H1 (cell line): ENCODE data around the gene CNIH3. TPM values are rescaled to one million over a fixed set of nuclear protein-coding genes. Genes with fewer than 3 reads are reported as not detected.

Experiments used
- CTCF ChIA-PET: fragments of 300-600 bp; sonication (Branson Sonifier 250); formaldehyde crosslinking; loops from one replicate; lab custom pipeline; 2021; ENCODE audit not compliant: partially characterized antibody; lab: Charles Lee
- POLR2A ChIA-PET: fragments of 300-600 bp; sonication (Branson Sonifier 250); formaldehyde crosslinking; loops from one replicate; lab custom pipeline; 2021; ENCODE audit warnings: inconsistent platforms; ENCODE audit not compliant: partially characterized antibody; lab: Charles Lee
- DNase-seq, 2 experiments: peaks; one replicate each; pipeline versions ENCODE4 v3.0.0 to v3.0.0-alpha.2; 2010 to 2022; ENCODE audit warnings: low spot score in 2 of 2, low read depth in 1 of 2, mixed read lengths in 1 of 2
- FAIRE-seq: peaks from 2 replicates; lab custom pipeline; 2011; peaks lifted over from hg19 to GRCh38; lab: Jason Lieb, UNC
- H2AFZ ChIP-seq: 2 replicates; pipeline ENCODE4 v1.8.1; 2012; ENCODE audit warnings: low read length, inconsistent platforms
- H2AK5ac ChIP-seq: 2 replicates; pipeline ENCODE4 v1.6.1; 2013; ENCODE audit warnings: low read depth, low read length
- H2BK120ac ChIP-seq: replicated peaks from 2 replicates; pipeline ENCODE3; 2013; ENCODE audit warnings: low read depth, low read length, inconsistent platforms
- H2BK12ac ChIP-seq: 2 replicates; pipeline ENCODE4 v1.6.1; 2013; ENCODE audit warnings: low read depth, low read length
- H2BK15ac ChIP-seq: 2 replicates; pipeline ENCODE4 v1.6.1; 2013; ENCODE audit warnings: low read length
- H2BK20ac ChIP-seq: 2 replicates; pipeline ENCODE4 v1.6.1; 2013; ENCODE audit warnings: low read length
- H2BK5ac ChIP-seq: 2 replicates; pipeline ENCODE4 v1.6.1; 2013; ENCODE audit warnings: low read depth, low read length
- H3K14ac ChIP-seq: 2 replicates; pipeline ENCODE4 v1.6.1; 2013; ENCODE audit warnings: inconsistent platforms; ENCODE audit not compliant: insufficient read length
- H3K18ac ChIP-seq: 2 replicates; pipeline ENCODE4 v1.6.1; 2013; ENCODE audit warnings: low read length; ENCODE audit errors: extremely low read depth
- H3K23ac ChIP-seq: 2 replicates; pipeline ENCODE4 v1.6.1; 2013; ENCODE audit warnings: inconsistent platforms; ENCODE audit not compliant: insufficient read length
- H3K23me2 ChIP-seq: 2 replicates; pipeline ENCODE4 v1.6.1; 2013; ENCODE audit warnings: low read depth, low read length
- H3K27ac ChIP-seq: 2 replicates; pipeline ENCODE4 v1.6.1; 2011; ENCODE audit warnings: low read depth, low read length, inconsistent platforms
- H3K27me3 ChIP-seq, 4 experiments: replicated peaks in 1 of 4; 1 replicate in 1 of 4; 2 replicates in 3 of 4; pipeline versions ENCODE4 v1.6.1 to v1.8.1; 2011 to 2013; ENCODE audit warnings: low read length in 3 of 4, mild to moderate bottlenecking in 3 of 4, inconsistent platforms in 2 of 4, mixed read lengths in 2 of 4, moderate library complexity in 1 of 4; ENCODE audit not compliant: control insufficient read depth in 3 of 4, insufficient read depth in 3 of 4; ENCODE audit errors: extremely low read depth in 1 of 4
- H3K36me3 ChIP-seq, 4 experiments: 2 replicates each; pipeline versions ENCODE4 v1.6.1 to v1.8.1; 2011 to 2013; ENCODE audit warnings: mild to moderate bottlenecking in 4 of 4, low read length in 3 of 4, moderate library complexity in 2 of 4, control low read depth in 1 of 4, inconsistent platforms in 1 of 4; ENCODE audit not compliant: insufficient read depth in 4 of 4, control insufficient read depth in 2 of 4
- H3K4ac ChIP-seq: replicated peaks from 2 replicates; pipeline ENCODE3; 2013; ENCODE audit warnings: low read length, low read depth, mixed read lengths, inconsistent platforms; ENCODE audit not compliant: insufficient read length
- H3K4me1 ChIP-seq, 4 experiments: replicated peaks in 1 of 4; 1 replicate in 1 of 4; 2 replicates in 3 of 4; pipeline versions ENCODE4 v1.6.1 to v1.8.1; 2011 to 2013; ENCODE audit warnings: low read length in 3 of 4, inconsistent platforms in 2 of 4, mixed read lengths in 1 of 4; ENCODE audit not compliant: insufficient read depth in 4 of 4, control insufficient read depth in 3 of 4
- H3K4me2 ChIP-seq, 2 experiments: 2 replicates each; pipeline versions ENCODE4 v1.6.1 to v1.8.1; 2011 to 2013; ENCODE audit warnings: low read depth in 2 of 2, low read length in 2 of 2, control low read depth in 1 of 2, inconsistent platforms in 1 of 2, mild to moderate bottlenecking in 1 of 2; ENCODE audit not compliant: insufficient read depth in 1 of 2
- H3K4me3 ChIP-seq, 4 experiments: fragments of 200-600, 300-600 bp in 1 of 4; sonication (generic), shearing (Covaris generic), sonication (Bioruptor Twin) in 1 of 4; 2 replicates each; pipeline versions ENCODE4 v1.5.1 to v1.8.1; 2011 to 2016; ENCODE audit warnings: low read length in 4 of 4, low read depth in 3 of 4, control low read depth in 2 of 4, inconsistent platforms in 2 of 4, mild to moderate bottlenecking in 2 of 4, mixed read lengths in 1 of 4, moderate library complexity in 1 of 4; ENCODE audit not compliant: insufficient read depth in 2 of 4; ENCODE audit errors: extremely low read depth in 1 of 4
- H3K56ac ChIP-seq: replicated peaks from 2 replicates; pipeline ENCODE3; 2013; ENCODE audit warnings: low read depth, mild to moderate bottlenecking, mixed read lengths, low read length, inconsistent platforms; ENCODE audit not compliant: insufficient read length
- H3K79me1 ChIP-seq: 2 replicates; pipeline ENCODE4 v1.6.1; 2013; ENCODE audit warnings: low read depth, low read length, control low read depth
- H3K79me2 ChIP-seq, 2 experiments: 2 replicates each; pipeline versions ENCODE4 v1.6.1 to v1.8.1; 2012 to 2013; ENCODE audit warnings: low read length in 2 of 2, mild to moderate bottlenecking in 2 of 2, inconsistent platforms in 1 of 2; ENCODE audit not compliant: insufficient read depth in 2 of 2, control insufficient read depth in 1 of 2
- H3K9ac ChIP-seq, 4 experiments: replicated peaks in 1 of 4; 1 replicate in 1 of 4; 2 replicates in 3 of 4; pipeline versions ENCODE4 v1.6.1 to v1.8.1; 2011 to 2013; ENCODE audit warnings: low read depth in 3 of 4, low read length in 3 of 4, control low read depth in 2 of 4, mild to moderate bottlenecking in 2 of 4, moderate library complexity in 2 of 4, inconsistent platforms in 1 of 4; ENCODE audit errors: extremely low read depth in 1 of 4
- H3K9me3 ChIP-seq, 2 experiments: 2 replicates each; pipeline versions ENCODE4 v1.6.1 to v1.8.1; 2012 to 2013; ENCODE audit warnings: mild to moderate bottlenecking in 2 of 2, moderate library complexity in 2 of 2, control low read depth in 1 of 2, inconsistent platforms in 1 of 2, low read depth in 1 of 2, low read length in 1 of 2, mixed read lengths in 1 of 2; ENCODE audit not compliant: insufficient read depth in 2 of 2
- H4K20me1 ChIP-seq, 2 experiments: replicated peaks in 1 of 2; 2 replicates each; pipeline versions ENCODE3 to v1.8.1; 2011 to 2013; ENCODE audit warnings: inconsistent platforms in 2 of 2, low read length in 2 of 2, mild to moderate bottlenecking in 1 of 2; ENCODE audit not compliant: insufficient read depth in 2 of 2, control insufficient read depth in 1 of 2
- H4K5ac ChIP-seq: 2 replicates; pipeline ENCODE4 v1.6.1; 2013; ENCODE audit warnings: low read length, low read depth, mixed read lengths, inconsistent platforms; ENCODE audit not compliant: insufficient read length
- H4K8ac ChIP-seq: 2 replicates; pipeline ENCODE4 v1.8.0; 2013; ENCODE audit warnings: mild to moderate bottlenecking, moderate library complexity, low read length, inconsistent platforms; ENCODE audit not compliant: insufficient read depth; ENCODE audit errors: extremely low read depth
- H4K91ac ChIP-seq: replicated peaks from 2 replicates; pipeline ENCODE3; 2013; ENCODE audit warnings: low read length, mixed read lengths, inconsistent platforms; ENCODE audit not compliant: insufficient read length
- SIRT6 ChIP-seq: IDR thresholded peaks from one replicate; pipeline ENCODE4 v1.7.1; 2012; ENCODE audit warnings: low read length, inconsistent platforms
- WGBS, 2 experiments: shearing (Covaris generic) in 1 of 2; methylation state at CpG; one replicate each; pipeline versions ENCODE4 v1.1.6 to v1.1.7; 2013 to 2015; ENCODE audit warnings: low lambda C conversion rate in 2 of 2, mixed read lengths in 2 of 2, inconsistent platforms in 1 of 2, low coverage in 1 of 2, missing lambda C conversion rate in 1 of 2; ENCODE audit not compliant: insufficient replicate concordance in 2 of 2, insufficient coverage in 1 of 2, insufficient read length in 1 of 2; ENCODE audit errors: extremely low coverage in 1 of 2, missing lambda C conversion rate in 1 of 2; 5-methylcytosine and 5-hydroxymethylcytosine counted together
- polyA plus RNA-seq, 7 experiments: library from polyadenylated mRNA; depleted of rRNA in 3 of 7; stranded (reverse) in 5 of 7; unstranded in 2 of 7; fragments of >200 nt in 5 of 7; fragments of 200-250 nt in 2 of 7; gene quantifications; 1 replicate in 5 of 7; 2 replicates in 1 of 7; 4 replicates in 1 of 7; pipeline versions ENCODE4 v1.2.1 to v1.2.3, GENCODE V29; 2011 to 2013; ENCODE audit warnings: missing spikeins in 2 of 7, mixed read lengths in 2 of 7
- total RNA-seq: library from RNA; stranded (reverse); fragmentation: NEBNext Ultra II Directional; extraction: Animal tissue kit (Norgen Biotek cat#: 25700); gene quantifications from 2 replicates; pipeline ENCODE4 v1.2.1, GENCODE V29; 2021

CNIH3 gene
- total and polyA plus RNA-seq, 2 of the 8 experiments (the other 6 are each of a cell fraction or from before 2014, with no cell fraction given): 3.7 to 5.6 TPM

DNA sequence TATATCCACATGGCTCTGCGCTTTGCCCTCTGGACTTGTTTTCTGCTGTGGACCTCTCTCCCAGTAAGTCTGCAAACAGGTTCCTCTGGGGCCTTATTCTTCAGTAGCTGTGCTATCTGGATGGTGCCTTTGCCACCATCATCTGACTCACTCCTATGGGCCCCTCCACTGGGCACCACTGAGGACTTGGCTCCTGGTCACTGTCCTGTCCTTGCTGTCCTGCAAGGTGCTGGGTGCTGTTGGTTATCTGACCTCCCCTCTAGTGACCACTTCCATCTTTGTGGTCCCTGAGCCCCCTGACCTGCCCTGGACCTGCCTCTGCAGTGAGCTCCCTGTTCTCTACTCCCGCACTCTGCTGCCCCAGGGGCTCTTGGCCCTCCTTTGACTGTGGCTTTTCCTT, 6.7 kb downstream of the CNIH3 start:
- H2BK12ac ChIP-seq: no peak overlapping the region
- no peak overlapping the region for H3K14ac ChIP-seq
- no peak for TF ChIP-seq SIRT6
- H3K27ac ChIP-seq: no peak overlapping the region
- no peak overlapping the region for H2BK20ac ChIP-seq
- no peak overlapping the region for H3K18ac ChIP-seq
- H3K4me1 ChIP-seq: peaks cover 0 to under 1% (median under 1%) of the 10 kb centered on the region in 4 experiments; a peak in 2 of 7 replicates
- H3K9ac ChIP-seq: no peak overlapping the region
- ChIA-PET CTCF (interaction anchor here (0.7 to 5.2 kb wide), 7 partner anchors 18 to 300 kb away, joined by 3 to 23 read pairs (median 8); no protein-coding TSS in a partner anchor), POLR2A (interaction anchor here (1.2 kb wide), 1 partner anchor 15 kb away, joined by 3 read pairs; no protein-coding TSS in a partner anchor)
- no peaks in the 10 kb centered on the region for H3K79me2 ChIP-seq
- no peak overlapping the region for H3K4ac ChIP-seq
- H2BK15ac ChIP-seq: no peak overlapping the region
- 0 out of 2 replicates have a peak, but pooled peaks cover 2% of the 10 kb centered on the region for H3K79me1 ChIP-seq
- no peak overlapping the region for H3K23ac ChIP-seq
- FAIRE-seq (no peak), DNase-seq (no peak)
- no peaks in the 10 kb centered on the region for H4K20me1 ChIP-seq
- H2AFZ ChIP-seq: no peak overlapping the region
- H3K36me3 ChIP-seq: no peaks in the 10 kb centered on the region
- no peak overlapping the region for H3K56ac ChIP-seq
- H3K23me2 ChIP-seq: peaks cover under 1% of the 10 kb centered on the region; the same call in 1 of the 2 replicates
- peaks cover 3 to 4% of the 10 kb centered on the region in 2 experiments; a peak in 3 of 4 replicates for H3K9me3 ChIP-seq
- peaks cover 13 to 26% (median 19%) of the 10 kb centered on the region in 4 experiments for H3K27me3 ChIP-seq
- 100% methylated on average over 2 of the region's 2 CpGs; no CpG with 5 or more reads in 1 of the 2 experiments for WGBS, 2 experiments
- no peak overlapping the region for H2BK5ac ChIP-seq
- H4K8ac ChIP-seq: no peak overlapping the region
- no peak overlapping the region for H3K4me2 ChIP-seq
- no peak overlapping the region for H4K5ac ChIP-seq
- no peak overlapping the region for H2BK120ac ChIP-seq
- H3K4me3 ChIP-seq: no peak overlapping the region
- no peak overlapping the region for H4K91ac ChIP-seq
- H2AK5ac ChIP-seq: no peak overlapping the region
